BE2C (cell line): ENCODE data around the gene GLOD5. TPM values are rescaled to one million over a fixed set of nuclear protein-coding genes. Genes with fewer than 3 reads are reported as not detected.
A peak's percentile ranks its signal among the peaks of the same experiment; 100 is the strongest.

ENCODE experiments used
- DNase-seq: peaks from one replicate; pipeline ENCODE4 v3.0.0-alpha.2; 2020
- H3K27me3 ChIP-seq: fragments of 250-450 bp; sonication (Bioruptor Pico); 2 replicates; pipeline ENCODE4 v1.5.1; 2020; ENCODE audit warnings: mild to moderate bottlenecking
- H3K36me3 ChIP-seq: fragments of 250-450 bp; sonication (Bioruptor Pico); 2 replicates; pipeline ENCODE4 v1.5.1; 2020; ENCODE audit warnings: mild to moderate bottlenecking
- H3K4me1 ChIP-seq: fragments of 250-450 bp; sonication (Bioruptor Pico); 2 replicates; pipeline ENCODE4 v1.5.1; 2020
- H3K4me3 ChIP-seq: 2 replicates; pipeline ENCODE4 v1.5.1; 2011; ENCODE audit warnings: low read depth, low read length
- H3K9me3 ChIP-seq: fragments of 250-450 bp; sonication (Bioruptor Pico); 2 replicates; pipeline ENCODE4 v1.5.1; 2020
- CTCF ChIP-seq: IDR thresholded peaks from 2 replicates; pipeline ENCODE4 v1.5.1; 2012; ENCODE audit warnings: mild to moderate bottlenecking, low read depth, low read length
- polyA plus RNA-seq: library from polyadenylated mRNA; unstranded; fragments of >200 nt; gene quantifications from one replicate; pipeline ENCODE4 v1.2.1, GENCODE V29; 2012; ENCODE audit warnings: low read depth, missing spikeins; ENCODE audit not compliant: insufficient read length, insufficient read depth

GLOD5 gene
- polyA plus RNA-seq, result not detected

- peak; percentile 25 for DNase-seq
- H3K9me3 ChIP-seq, result no peaks in the 10 kb centered on the region
- H3K36me3 ChIP-seq, result no peaks in the 10 kb centered on the region
Measured at GRCh38 chrX:48761674-48762471, at the start of gene GLOD5. Gene GLOD5 (plus strand): TSS chrX:48761747. CDS start chrX:48761791, 44 bp downstream.

GRCh38 chrX:48711929-48712505 lies 49.5 kb upstream of the GLOD5 start:
- DNase-seq, result no peak
- Histone ChIP-seq H3K4me3 (no peak overlapping the region), H3K36me3 (no peaks in the 10 kb centered on the region; the same call in 1 of the 2 replicates), H3K9me3 (no peaks in the 10 kb centered on the region), H3K4me1 (no peaks in the 10 kb centered on the region), H3K27me3 (no peaks in the 10 kb centered on the region)
- no peak for TF ChIP-seq CTCF

More at GRCh38 chrX:48761674-48762471, at the start of gene GLOD5:
- TF ChIP-seq CTCF, result peak; percentile 33
- no peaks in the 10 kb centered on the region for H3K4me1 ChIP-seq
- no peak within 1 kb of the TSS for H3K4me3 ChIP-seq
- H3K27me3 ChIP-seq, result no peaks in the 10 kb centered on the region

GRCh38 chrX:48713847-48714246 lies 47.7 kb upstream of the GLOD5 start:
- no peaks in the 10 kb centered on the region for H3K9me3 ChIP-seq
- no peaks in the 10 kb centered on the region for H3K4me1 ChIP-seq
- H3K36me3 ChIP-seq, result no peaks in the 10 kb centered on the region
- H3K4me3 ChIP-seq, result no peak overlapping the region
- DNase-seq, result no peak
- H3K27me3 ChIP-seq, result no peaks in the 10 kb centered on the region
- TF ChIP-seq CTCF, result no peak

GRCh38 chrX:48714573-48714972 lies 47.0 kb upstream of the GLOD5 start:
- no peaks in the 10 kb centered on the region for H3K27me3 ChIP-seq
- DNase-seq, result no peak
- no peak for TF ChIP-seq CTCF
- no peaks in the 10 kb centered on the region for H3K9me3 ChIP-seq
- no peaks in the 10 kb centered on the region for H3K4me1 ChIP-seq
- H3K36me3 ChIP-seq, result no peaks in the 10 kb centered on the region
- no peak overlapping the region for H3K4me3 ChIP-seq

- no peak for TF ChIP-seq CTCF
- no peaks in the 10 kb centered on the region for H3K9me3 ChIP-seq
- no peak overlapping the region for H3K4me3 ChIP-seq
- no peaks in the 10 kb centered on the region for H3K27me3 ChIP-seq
- no peak for DNase-seq
- H3K4me1 ChIP-seq, result no peaks in the 10 kb centered on the region
- H3K36me3 ChIP-seq, result no peaks in the 10 kb centered on the region
Measured at GRCh38 chrX:48715072-48715471, 46.5 kb upstream of the GLOD5 start.
